ENCODE data around the gene SDK2.

Gene SDK2

DNA sequence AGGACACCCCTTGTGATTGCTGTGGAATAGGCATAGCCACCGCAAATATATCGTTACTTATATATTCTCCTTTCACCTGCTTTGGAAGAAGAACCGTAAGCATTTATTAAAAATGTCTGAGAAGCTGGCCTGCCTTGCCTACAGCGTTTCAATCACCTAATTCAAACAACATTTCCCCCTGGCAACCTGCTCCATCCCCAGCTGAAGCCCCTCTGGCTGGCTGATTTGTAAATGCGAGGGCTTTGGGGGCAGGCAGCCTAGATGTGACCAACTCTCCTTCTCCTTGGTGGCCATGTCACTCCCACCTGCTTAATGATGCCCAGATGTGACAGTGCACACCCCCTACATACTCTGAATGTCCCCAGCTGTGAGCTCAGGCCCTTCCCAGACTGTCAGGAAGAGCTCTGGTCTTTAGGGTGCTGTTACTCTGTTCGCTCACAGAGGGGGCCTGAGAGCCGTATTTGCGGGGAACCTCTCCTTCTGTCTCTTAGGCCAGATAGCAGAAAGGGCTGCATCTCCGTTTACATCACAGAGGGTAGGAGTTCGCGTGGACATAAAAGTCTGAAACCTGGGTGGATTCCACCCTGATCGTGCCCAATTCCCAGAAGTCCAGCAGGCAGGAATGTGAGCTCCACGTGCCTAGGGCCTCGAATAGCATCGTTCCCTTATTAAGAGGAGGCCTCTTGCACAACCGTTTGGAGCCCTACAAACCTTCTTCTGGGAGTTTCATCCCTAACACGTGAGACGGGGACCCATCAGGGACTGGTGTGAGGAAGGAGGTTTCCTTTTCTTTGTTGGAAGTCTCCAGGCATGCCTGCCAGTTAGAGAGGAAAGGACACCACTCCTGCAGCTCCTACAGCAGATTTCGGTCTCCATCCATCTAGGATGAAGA, 2.4 kb upstream of the SDK2 start:
- TF ChIP-seq, protein P1, sequence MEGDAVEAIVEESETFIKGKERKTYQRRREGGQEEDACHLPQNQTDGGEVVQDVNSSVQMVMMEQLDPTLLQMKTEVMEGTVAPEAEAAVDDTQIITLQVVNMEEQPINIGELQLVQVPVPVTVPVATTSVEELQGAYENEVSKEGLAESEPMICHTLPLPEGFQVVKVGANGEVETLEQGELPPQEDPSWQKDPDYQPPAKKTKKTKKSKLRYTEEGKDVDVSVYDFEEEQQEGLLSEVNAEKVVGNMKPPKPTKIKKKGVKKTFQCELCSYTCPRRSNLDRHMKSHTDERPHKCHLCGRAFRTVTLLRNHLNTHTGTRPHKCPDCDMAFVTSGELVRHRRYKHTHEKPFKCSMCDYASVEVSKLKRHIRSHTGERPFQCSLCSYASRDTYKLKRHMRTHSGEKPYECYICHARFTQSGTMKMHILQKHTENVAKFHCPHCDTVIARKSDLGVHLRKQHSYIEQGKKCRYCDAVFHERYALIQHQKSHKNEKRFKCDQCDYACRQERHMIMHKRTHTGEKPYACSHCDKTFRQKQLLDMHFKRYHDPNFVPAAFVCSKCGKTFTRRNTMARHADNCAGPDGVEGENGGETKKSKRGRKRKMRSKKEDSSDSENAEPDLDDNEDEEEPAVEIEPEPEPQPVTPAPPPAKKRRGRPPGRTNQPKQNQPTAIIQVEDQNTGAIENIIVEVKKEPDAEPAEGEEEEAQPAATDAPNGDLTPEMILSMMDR (IDR thresholded peaks at IDR 0.05; ENCODE audit: insufficient read depth, low read length) = peak; percentile 28
- no peak for TF ChIP-seq POLR2AphosphoS5 (IDR thresholded peaks at IDR 0.05; ENCODE audit: low read depth)
- no peak for TF ChIP-seq GABPA (IDR thresholded peaks at IDR 0.05; ENCODE audit: low read depth)
- no peak for TF ChIP-seq SPI1 (IDR thresholded peaks at IDR 0.05; ENCODE audit: borderline replicate concordance, low read depth)
- TF ChIP-seq, protein P2, sequence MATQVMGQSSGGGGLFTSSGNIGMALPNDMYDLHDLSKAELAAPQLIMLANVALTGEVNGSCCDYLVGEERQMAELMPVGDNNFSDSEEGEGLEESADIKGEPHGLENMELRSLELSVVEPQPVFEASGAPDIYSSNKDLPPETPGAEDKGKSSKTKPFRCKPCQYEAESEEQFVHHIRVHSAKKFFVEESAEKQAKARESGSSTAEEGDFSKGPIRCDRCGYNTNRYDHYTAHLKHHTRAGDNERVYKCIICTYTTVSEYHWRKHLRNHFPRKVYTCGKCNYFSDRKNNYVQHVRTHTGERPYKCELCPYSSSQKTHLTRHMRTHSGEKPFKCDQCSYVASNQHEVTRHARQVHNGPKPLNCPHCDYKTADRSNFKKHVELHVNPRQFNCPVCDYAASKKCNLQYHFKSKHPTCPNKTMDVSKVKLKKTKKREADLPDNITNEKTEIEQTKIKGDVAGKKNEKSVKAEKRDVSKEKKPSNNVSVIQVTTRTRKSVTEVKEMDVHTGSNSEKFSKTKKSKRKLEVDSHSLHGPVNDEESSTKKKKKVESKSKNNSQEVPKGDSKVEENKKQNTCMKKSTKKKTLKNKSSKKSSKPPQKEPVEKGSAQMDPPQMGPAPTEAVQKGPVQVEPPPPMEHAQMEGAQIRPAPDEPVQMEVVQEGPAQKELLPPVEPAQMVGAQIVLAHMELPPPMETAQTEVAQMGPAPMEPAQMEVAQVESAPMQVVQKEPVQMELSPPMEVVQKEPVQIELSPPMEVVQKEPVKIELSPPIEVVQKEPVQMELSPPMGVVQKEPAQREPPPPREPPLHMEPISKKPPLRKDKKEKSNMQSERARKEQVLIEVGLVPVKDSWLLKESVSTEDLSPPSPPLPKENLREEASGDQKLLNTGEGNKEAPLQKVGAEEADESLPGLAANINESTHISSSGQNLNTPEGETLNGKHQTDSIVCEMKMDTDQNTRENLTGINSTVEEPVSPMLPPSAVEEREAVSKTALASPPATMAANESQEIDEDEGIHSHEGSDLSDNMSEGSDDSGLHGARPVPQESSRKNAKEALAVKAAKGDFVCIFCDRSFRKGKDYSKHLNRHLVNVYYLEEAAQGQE (IDR thresholded peaks at IDR 0.05; ENCODE audit: insufficient replicate concordance, low read depth) = no peak
- Histone ChIP-seq H3K4me3 (replicated peaks; ENCODE audit: insufficient read depth, low read length) (no peak overlapping the region), H3K27me3 (ENCODE audit: insufficient read depth, poor library complexity, severe bottlenecking) (peaks cover 19% of the 10 kb centered on the region), H3K27ac (replicated peaks) (no peak overlapping the region)
- peak in 1 of 2 experiments; percentile 50 for DNase-seq (ENCODE audit: low read depth in 1 of 2, low spot score in 1 of 2)

DNA sequence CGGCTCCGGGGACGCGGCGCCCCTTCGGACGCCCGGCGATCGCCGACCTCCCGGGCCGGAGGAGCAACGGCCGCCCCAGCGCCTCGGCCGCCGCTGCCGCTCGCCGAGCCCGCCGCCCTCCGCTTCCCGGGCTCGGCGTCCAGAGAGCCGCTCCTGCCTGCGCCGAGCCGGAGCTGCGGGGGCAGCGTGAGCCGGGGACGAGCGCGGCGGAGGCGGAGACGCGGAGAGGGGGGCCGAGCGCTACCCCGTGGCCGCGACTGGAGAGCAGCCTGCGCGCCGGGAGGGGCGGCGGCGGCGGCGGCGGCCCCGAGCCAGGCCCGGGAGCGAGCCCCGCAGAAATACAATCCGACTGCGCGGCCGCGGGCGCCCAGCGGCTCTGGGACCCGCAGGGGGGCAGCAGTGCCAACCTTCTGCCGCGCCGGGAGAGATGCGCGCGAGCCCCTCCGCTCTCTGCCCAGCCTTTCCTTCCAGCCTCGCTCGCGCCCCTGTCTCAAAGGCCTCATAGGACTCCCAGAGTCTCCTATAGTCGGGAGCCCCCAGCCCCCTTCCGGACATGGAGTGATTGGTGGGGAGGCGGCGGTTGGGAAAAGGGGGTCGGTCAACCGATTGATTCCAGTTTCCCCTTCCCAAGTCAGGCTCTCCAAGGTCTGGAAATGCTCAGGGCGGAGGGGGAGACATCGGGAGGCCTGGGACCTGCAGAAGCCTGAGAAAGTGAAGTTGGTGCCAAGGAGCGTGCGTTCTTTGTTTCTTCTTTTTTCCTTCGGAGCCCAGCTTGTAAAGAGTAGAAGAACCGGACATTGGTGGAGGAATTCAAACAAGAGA, 1.0 kb upstream of the SDK2 start:
- TF ChIP-seq GABPA (IDR thresholded peaks at IDR 0.05; ENCODE audit: low read depth) (no peak), POLR2AphosphoS5 (IDR thresholded peaks at IDR 0.05; ENCODE audit: low read depth) (no peak), SPI1 (IDR thresholded peaks at IDR 0.05; ENCODE audit: borderline replicate concordance, low read depth) (no peak)
- TF ChIP-seq, protein P2 (IDR thresholded peaks at IDR 0.05; ENCODE audit: insufficient replicate concordance, low read depth) = no peak
- TF ChIP-seq, protein P1 (IDR thresholded peaks at IDR 0.05; ENCODE audit: insufficient read depth, low read length) = no peak
- H3K27me3 ChIP-seq (ENCODE audit: insufficient read depth, poor library complexity, severe bottlenecking) = peaks cover 19% of the 10 kb centered on the region
- H3K4me3 ChIP-seq (replicated peaks; ENCODE audit: insufficient read depth, low read length) = peak overlapping the region; percentile 6
- DNase-seq (ENCODE audit: low read depth in 1 of 2, low spot score in 1 of 2) = peak in 1 of 2 experiments; percentile 12
- no peak overlapping the region for H3K27ac ChIP-seq (replicated peaks)

DNA sequence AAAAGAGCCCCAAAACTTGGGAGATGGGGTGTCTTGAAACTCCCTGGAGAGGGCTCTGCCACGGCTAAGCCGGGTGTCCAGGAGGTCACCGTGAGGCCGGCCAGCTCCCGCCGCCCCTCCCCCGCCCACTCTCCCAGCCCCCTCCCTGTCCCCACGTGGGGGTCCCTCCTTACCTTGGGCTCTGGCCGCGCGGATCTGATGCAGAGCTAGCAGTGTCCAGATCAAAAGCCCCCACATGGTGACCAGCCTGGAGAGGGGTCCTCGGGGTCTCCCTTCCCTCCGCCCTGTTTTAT, 447 bp downstream of the SDK2 start:
- Histone ChIP-seq H3K27ac (replicated peaks) (no peak overlapping the region), H3K4me3 (replicated peaks; ENCODE audit: insufficient read depth, low read length) (peak overlapping the region; percentile 48), H3K27me3 (ENCODE audit: insufficient read depth, poor library complexity, severe bottlenecking) (peaks cover 19% of the 10 kb centered on the region)
- TF ChIP-seq SPI1 (IDR thresholded peaks at IDR 0.05; ENCODE audit: borderline replicate concordance, low read depth) = no peak
- TF ChIP-seq, protein P2 (IDR thresholded peaks at IDR 0.05; ENCODE audit: insufficient replicate concordance, low read depth) = no peak
- no peak for TF ChIP-seq GABPA (IDR thresholded peaks at IDR 0.05; ENCODE audit: low read depth)
- no peak for TF ChIP-seq POLR2AphosphoS5 (IDR thresholded peaks at IDR 0.05; ENCODE audit: low read depth)
- TF ChIP-seq, protein P1 (IDR thresholded peaks at IDR 0.05; ENCODE audit: insufficient read depth, low read length) = no peak
- DNase-seq (ENCODE audit: low read depth in 1 of 2, low spot score in 1 of 2) = no peak
